HEK293 (cell line): ENCODE data around the gene SIRT1.
A peak's percentile ranks its signal among the peaks of the same experiment; 100 is the strongest.

Source experiments
- CTCF ChIA-PET: fragments of 350-600 bp; formaldehyde crosslinking; extraction: SDS; loops from one replicate; lab custom pipeline; 2021; ENCODE audit warnings: antibody characterized with exemption; lab: Yijun Ruan, JAX
- POLR2A ChIA-PET: fragments of 300-600 bp; formaldehyde crosslinking; extraction: SDS; loops from one replicate; lab custom pipeline; 2020; ENCODE audit warnings: antibody characterized with exemption, inconsistent platforms; lab: Yijun Ruan, JAX
- H3K27ac ChIP-seq: fragments of 200-500 bp; sonication (Bioruptor generic); 2 replicates; pipeline ENCODE4 v1.5.1; 2014; ENCODE audit warnings: low read depth, low read length, control low read depth, inconsistent platforms; ENCODE audit errors: extremely low read depth
- H3K36me3 ChIP-seq, 2 experiments: fragments of 200-500 bp in 1 of 2; sonication (Bioruptor generic) in 1 of 2; 1 replicate in 1 of 2; 2 replicates in 1 of 2; pipeline ENCODE4 v1.5.1; 2014 to 2017; ENCODE audit warnings: inconsistent platforms in 2 of 2, low read length in 2 of 2; ENCODE audit not compliant: control insufficient read depth in 2 of 2, insufficient read depth in 1 of 2
- H3K4me1 ChIP-seq: fragments of 200-500 bp; sonication (Bioruptor generic); 2 replicates; pipeline ENCODE4 v1.5.1; 2014; ENCODE audit warnings: mild to moderate bottlenecking, low read length, inconsistent platforms; ENCODE audit not compliant: control insufficient read depth, insufficient read depth
- H3K4me3 ChIP-seq: 2 replicates; pipeline ENCODE4 v1.5.1; 2011; ENCODE audit warnings: low read depth, mild to moderate bottlenecking, control low read depth, low read length, moderate library complexity
- H3K9me3 ChIP-seq: fragments of 200-500 bp; sonication (Bioruptor generic); 2 replicates; pipeline ENCODE4 v1.5.1; 2014; ENCODE audit warnings: low read depth, low read length, inconsistent platforms; ENCODE audit not compliant: control insufficient read depth, insufficient read depth
- ATF2 ChIP-seq: fragments of 450-650 bp; formaldehyde crosslinking; IDR thresholded peaks from 2 replicates; pipeline ENCODE4 v1.5.1; 2016; ENCODE audit warnings: missing biosample characterization, missing genetic modification characterization, low read depth
- PRDM10 ChIP-seq: fragments of 450-650 bp; formaldehyde crosslinking; IDR thresholded peaks from 2 replicates; pipeline ENCODE4 v1.5.1; 2016; ENCODE audit warnings: missing biosample characterization, missing genetic modification characterization
- SP7 ChIP-seq: fragments of 450-650 bp; formaldehyde crosslinking; IDR thresholded peaks from 2 replicates; pipeline ENCODE4 v1.5.1; 2016; ENCODE audit warnings: missing biosample characterization, missing genetic modification characterization
- YY2 ChIP-seq: fragments of 450-650 bp; formaldehyde crosslinking; IDR thresholded peaks from 2 replicates; pipeline ENCODE4 v1.5.1; 2016; ENCODE audit warnings: missing biosample characterization, missing genetic modification characterization
- ZNF148 ChIP-seq: fragments of 450-650 bp; formaldehyde crosslinking; IDR thresholded peaks from 2 replicates; pipeline ENCODE4 v1.5.0; 2017; ENCODE audit warnings: missing biosample characterization, missing genetic modification characterization, borderline replicate concordance
- ZNF223 ChIP-seq: fragments of 450-650 bp; formaldehyde crosslinking; IDR thresholded peaks from 2 replicates; pipeline ENCODE4 v1.5.1; 2016; ENCODE audit warnings: missing biosample characterization, missing genetic modification characterization
- ZNF274 ChIP-seq, 2 experiments: fragments of 200-500 bp in 1 of 2; fragments of 450-650 bp in 1 of 2; sonication (Bioruptor generic) in 1 of 2; formaldehyde crosslinking in 1 of 2; IDR thresholded peaks; 2 replicates each; pipeline versions ENCODE4 v1.5.1 to v1.6.1; 2014 to 2016; ENCODE audit warnings: borderline replicate concordance in 1 of 2, inconsistent platforms in 1 of 2, low read length in 1 of 2, missing biosample characterization in 1 of 2, missing genetic modification characterization in 1 of 2
- ZNF362 ChIP-seq: fragments of 450-650 bp; formaldehyde crosslinking; IDR thresholded peaks from 2 replicates; pipeline ENCODE4 v1.5.1; 2016; ENCODE audit warnings: missing biosample characterization, missing genetic modification characterization
- ZNF529 ChIP-seq: fragments of 450-650 bp; formaldehyde crosslinking; IDR thresholded peaks from 2 replicates; pipeline ENCODE4 v1.5.1; 2017; ENCODE audit warnings: missing genetic modification characterization, missing biosample characterization; ENCODE audit not compliant: insufficient replicate concordance
- ZNF596 ChIP-seq: fragments of 450-650 bp; IDR thresholded peaks from 2 replicates; pipeline ENCODE4 v1.5.0; 2018; ENCODE audit warnings: missing biosample characterization, mild to moderate bottlenecking, missing genetic modification characterization, moderate library complexity
- ZNF830 ChIP-seq: fragments of 450-650 bp; IDR thresholded peaks from 2 replicates; pipeline ENCODE4 v1.5.0; 2018; ENCODE audit warnings: missing biosample characterization, missing genetic modification characterization, low read depth, mild to moderate bottlenecking, moderate library complexity

Gene SIRT1

GRCh38 chr10:67914777-67915340, 30.4 kb downstream of the SIRT1 start:
- TF ChIP-seq ATF2 (tag by site-specific recombination) (no peak), ZNF362 (tag by site-specific recombination) (peak; percentile 48)
- H3K27ac ChIP-seq: no peak overlapping the region
- ChIA-PET POLR2A (interaction anchor here (0.6 kb wide), 1 partner anchor 418 kb away, joined by 4 read pairs; the partner anchor contains the start of gene PBLD), CTCF (interaction anchor here (0.5 to 0.6 kb wide), 2 partner anchors 16 to 20 kb away, joined by 3 read pairs; no protein-coding TSS in a partner anchor)
- H3K4me1 ChIP-seq: no peaks in the 10 kb centered on the region
- H3K36me3 ChIP-seq: peaks cover 41 to 80% of the 10 kb centered on the region in 2 experiments
- H3K4me3 ChIP-seq: no peak overlapping the region
- H3K9me3 ChIP-seq: no peaks in the 10 kb centered on the region

- peaks cover 25 to 61% of the 10 kb centered on the region in 2 experiments for H3K36me3 ChIP-seq
- H3K4me1 ChIP-seq: no peaks in the 10 kb centered on the region
- H3K27ac ChIP-seq: no peak overlapping the region
- H3K4me3 ChIP-seq: no peak overlapping the region
- no peak for TF ChIP-seq ZNF830 (tag by site-specific recombination)
- no peak for TF ChIP-seq ZNF148
- TF ChIP-seq SP7 (tag by site-specific recombination): no peak
- no peak for TF ChIP-seq YY2
- no peak for TF ChIP-seq PRDM10 (tag by site-specific recombination)
- no peak for TF ChIP-seq ZNF274 (IDR thresholded peaks at IDR 0.05; ENCODE audit: low read length)
- TF ChIP-seq ZNF274 (tag by site-specific recombination; IDR thresholded peaks at IDR 0.05; ENCODE audit: borderline replicate concordance): no peak
- TF ChIP-seq ZNF596 (tag by site-specific recombination): no peak
- TF ChIP-seq ZNF529 (tag by site-specific recombination): no peak
- 0 out of 2 replicates have a peak, but pooled peaks have one; percentile 55 for TF ChIP-seq ZNF223
- H3K9me3 ChIP-seq: no peaks in the 10 kb centered on the region
- POLR2A ChIA-PET: no interaction called here
- CTCF ChIA-PET: interaction anchor here (0.5 kb wide), 1 partner anchor 141 kb away, joined by 5 read pairs; no protein-coding TSS in a partner anchor
These were observed 32.7 kb downstream of the SIRT1 start for GRCh38 chr10:67917169-67917568.
